GM19238 (cell line): Measurements from ENCODE around the gene SNRNP25.
"Not testable (repeated sequence)": the region's sequence is repeated elsewhere in the genome, so short reads cannot be mapped to it uniquely, and the experiment has no call there.

Experiments used
- DNase-seq: peaks from one replicate; pipeline ENCODE4 v3.0.0; 2011; ENCODE audit warnings: low spot score; ENCODE audit not compliant: insufficient read length

SNRNP25 gene

DNA sequence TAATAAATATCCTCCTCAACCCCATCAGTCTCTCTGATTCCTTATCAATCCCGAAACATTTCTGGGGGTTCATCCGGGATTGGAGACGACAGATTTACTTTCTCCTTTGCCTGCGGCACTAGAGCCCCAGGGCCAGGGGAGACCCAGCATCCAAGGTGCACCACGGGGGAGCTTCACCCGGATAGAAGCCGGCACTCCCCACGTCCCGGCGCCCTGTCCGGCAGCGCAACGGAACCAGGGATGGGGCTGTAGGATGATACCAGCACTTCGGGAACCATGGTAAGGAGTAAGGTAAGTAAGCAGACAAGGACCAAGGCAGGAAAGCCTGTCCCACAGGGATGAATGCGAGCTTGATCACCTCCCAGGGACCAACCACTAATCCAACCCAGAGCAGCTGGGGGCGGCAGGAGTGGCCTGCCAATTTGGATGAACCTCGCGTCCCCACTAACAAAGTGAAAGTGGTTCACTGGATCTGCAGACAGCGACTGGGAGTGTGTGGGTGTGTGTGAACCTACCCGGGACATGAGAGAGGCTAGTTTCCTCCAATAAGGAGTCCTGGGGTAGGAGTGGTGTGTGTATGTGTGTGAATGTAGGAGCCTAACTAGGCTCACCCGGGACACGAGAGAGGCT lies 12.1 kb upstream of the SNRNP25 start:
- DNase-seq = no peak

- no peak for DNase-seq
Observed at GRCh38 chr16:42069-42457, 11.6 kb upstream of the SNRNP25 start.

- DNase-seq = no peak
Observed at GRCh38 chr16:42691-43090, 10.9 kb upstream of the SNRNP25 start.

GRCh38 chr16:43294-43693 lies 10.3 kb upstream of the SNRNP25 start:
- no peak for DNase-seq

GRCh38 chr16:44655-45054 lies 9.0 kb upstream of the SNRNP25 start:
- DNase-seq = no peak

GRCh38 chr16:45454-45853 lies 8.2 kb upstream of the SNRNP25 start:
- DNase-seq = no peak

GRCh38 chr16:46510-46909 lies 7.1 kb upstream of the SNRNP25 start:
- DNase-seq = not testable (repeated sequence)

DNA sequence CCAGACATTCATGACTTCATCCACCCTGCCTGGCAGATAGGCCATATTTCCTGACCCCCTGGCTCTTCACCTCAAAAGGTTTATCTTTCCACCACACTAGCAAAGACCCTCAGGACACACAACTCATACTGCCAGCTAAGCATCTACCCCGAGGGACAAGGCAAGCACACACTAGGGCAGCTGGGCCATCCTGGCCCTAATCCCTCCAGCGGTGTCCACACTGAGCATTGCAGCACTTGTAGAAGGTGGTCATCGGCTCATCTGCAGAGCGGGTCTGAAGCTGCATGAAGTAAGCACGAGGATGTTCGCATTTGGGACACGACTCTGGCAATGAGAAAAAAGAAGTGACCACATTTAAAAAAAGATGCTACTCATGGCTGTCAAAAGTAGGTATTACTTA lies 6.4 kb upstream of the SNRNP25 start:
- DNase-seq = no peak

GRCh38 chr16:50769-51591 lies 2.6 kb upstream of the SNRNP25 start:
- DNase-seq = no peak

DNA sequence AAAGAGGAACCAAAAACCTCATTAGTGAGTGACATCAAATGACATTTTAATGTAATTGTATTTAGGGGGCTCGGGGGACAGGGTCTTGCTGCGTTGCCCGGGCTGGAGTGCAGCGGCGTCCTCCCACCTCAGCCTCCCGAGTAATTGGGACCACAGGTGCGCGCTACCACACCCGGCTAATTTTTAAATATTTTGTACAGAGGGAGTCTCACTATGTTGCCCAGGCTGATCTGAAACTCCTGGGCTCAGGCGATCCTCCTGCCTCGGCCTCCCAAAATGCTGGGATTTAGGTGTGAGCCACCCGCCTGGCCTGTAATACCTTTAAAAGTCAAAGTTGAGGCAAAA lies 581 bp downstream of the SNRNP25 start:
- DNase-seq = no peak

- DNase-seq = no peak
Observed at GRCh38 chr16:55571-56136, 2.0 kb downstream of the SNRNP25 start.

DNA sequence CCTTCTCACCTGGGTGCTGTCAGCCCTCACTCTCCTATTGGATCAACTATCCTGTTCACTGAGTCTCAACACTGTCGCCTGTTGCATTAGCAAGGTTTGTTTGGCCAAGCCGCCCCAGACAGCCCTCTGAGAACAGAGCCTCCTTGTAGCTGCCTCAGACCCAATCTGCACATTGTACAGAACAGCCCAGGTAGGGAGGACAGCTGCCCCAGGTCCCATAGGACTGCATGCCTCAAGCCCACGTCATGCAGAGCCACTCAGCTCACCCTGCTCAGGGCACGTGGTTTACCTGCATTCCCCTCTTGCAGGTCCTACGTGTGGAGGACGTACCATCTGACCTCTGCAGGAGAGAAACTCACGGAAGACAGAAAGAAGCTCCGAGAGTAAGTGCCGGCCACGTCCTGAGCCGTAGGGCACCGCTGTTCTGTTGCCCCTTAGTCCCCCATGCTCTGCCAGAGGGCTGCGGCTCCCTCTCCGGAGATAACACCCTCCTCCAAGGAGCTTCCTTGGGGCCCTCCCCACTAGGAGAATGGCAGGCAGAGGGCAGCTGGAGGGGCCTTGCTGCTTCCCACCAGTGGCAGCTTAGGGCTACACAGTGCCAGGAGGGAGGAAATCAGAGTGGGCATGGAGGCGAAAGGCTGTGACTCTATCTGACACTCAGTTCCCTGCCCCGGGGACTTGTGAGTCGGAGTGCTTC lies 2.8 kb downstream of the SNRNP25 start:
- DNase-seq = no peak

DNA sequence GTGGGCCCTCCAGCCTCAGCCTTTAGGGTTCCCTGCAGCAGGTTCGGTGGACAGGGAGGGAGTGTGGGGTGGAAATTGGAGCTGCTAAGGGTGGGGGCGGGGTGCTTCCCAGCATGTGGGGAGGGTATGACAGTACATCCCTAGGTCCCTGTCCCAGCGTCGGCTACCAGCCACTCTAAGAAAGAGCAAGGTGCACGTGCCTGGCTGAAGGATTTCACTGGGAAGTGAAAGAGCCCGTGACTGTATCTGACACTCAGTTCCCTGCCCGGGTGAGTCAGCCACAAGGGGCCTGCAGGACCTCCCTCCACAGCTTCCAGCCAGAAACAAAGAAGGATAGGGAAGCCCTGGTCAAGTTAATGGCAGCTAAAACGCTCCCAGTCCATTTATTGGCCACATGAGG lies 4.1 kb downstream of the SNRNP25 start:
- DNase-seq = no peak

DNA sequence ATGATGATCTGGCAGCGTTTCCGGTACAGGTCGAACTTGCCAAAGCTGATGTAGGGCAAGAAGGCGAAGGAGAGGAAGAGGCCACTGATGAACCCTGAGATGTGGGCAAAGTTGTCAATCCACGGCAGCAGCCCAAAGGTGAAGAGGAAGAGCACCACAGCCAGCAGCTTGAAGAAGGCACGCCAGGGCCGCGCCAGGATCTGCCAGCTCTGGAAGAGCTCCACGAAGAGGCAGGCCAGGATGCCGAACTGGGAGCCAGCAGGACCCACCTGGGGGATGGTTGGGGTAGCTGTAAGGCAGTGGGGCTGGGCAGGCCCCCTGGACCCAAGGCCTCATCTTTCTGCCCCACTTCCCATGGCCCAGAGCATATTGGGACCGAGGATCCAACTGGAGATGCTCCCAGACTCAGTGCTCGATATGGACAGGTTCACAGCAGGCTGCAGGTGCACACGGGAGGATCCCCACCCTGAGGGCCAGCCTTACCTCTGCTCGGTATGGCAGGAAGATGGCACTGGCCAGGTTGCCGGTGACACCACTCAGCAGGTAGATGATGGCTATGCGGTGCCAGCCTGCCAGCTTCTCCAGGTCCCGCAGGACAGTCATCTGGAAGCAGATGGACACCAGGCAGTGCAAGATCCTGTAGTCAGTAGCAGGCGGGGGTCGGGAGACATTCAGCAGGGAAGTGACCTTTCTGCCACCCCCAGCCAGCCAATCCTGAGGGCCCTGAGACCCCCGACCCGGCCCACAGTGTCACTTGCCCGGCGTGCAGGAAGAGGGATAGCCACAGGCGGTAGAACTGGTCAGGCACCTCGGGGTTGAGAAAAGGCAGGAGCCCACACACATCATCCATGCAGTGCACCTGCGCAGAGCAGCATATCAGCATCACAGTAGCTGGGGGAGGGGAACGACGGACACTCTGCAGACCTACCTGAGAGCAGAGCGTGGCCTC lies 5.1 kb downstream of the SNRNP25 start:
- DNase-seq = no peak

GRCh38 chr16:59440-60059 lies 5.9 kb downstream of the SNRNP25 start:
- no peak for DNase-seq

DNA sequence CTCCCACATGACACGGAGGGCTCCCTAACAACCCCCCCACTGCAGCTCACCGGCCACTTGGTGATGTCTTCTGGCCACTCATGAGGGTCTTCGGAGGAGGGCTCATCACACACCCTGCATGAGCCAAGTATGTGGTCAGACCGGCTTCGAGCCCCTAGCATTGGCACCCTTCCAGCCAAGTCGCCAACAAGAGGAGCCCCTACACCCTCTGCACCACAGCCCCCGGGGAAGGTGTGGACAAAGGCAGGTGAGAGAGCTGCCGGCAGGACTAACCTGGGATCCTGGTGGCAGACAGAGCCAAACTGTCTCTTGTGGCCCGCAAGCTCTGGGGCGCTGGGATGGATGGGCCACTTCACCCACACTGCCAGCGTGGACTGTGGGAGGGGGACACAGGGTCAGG lies 6.5 kb downstream of the SNRNP25 start:
- DNase-seq = no peak

DNA sequence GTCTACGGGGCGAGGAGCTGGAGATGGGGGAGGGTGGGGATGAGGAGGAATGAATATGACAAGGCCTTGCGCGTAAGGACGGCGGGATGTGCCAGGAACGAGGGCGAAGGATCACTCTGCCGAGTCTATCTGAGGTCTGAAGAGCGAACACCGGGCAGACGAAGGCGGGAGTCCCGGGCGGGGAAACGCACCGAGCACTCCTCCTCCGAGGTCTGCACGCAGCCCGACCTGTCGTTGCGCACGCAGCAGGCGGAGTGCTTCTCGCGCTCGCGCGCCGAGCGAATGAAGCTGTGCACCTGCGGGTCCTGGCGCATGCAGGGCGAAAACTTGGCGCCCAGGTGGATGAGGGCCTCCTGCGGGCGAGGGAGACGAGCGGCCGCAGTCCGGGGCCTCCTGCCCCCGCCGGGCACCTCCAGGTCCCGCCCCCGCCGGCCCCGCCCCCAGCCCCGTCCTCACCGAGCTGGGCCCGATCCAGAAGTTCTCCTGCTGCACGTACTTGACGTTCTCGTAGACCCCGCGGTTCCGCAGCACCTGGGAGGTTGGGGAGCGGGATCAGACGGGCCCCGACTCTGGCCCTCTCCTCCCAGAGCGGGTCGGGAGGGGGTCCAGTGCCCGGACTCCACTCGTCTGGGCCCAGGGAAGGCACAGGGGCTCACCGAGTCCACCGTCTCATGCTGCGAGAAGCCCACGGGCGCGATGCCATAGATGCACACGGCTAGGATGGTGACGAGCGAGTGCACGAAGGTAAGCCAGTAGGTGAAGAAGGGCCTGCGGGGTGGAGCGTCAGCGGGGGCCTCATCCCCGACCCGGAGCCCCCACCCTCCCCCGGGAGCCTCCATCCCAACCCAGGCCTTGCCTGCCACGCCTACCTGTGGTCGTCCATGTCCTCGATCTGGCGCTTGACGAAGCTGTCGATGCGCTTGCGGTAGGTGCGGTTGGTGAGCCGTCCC lies 7.6 kb downstream of the SNRNP25 start:
- DNase-seq = no peak

DNA sequence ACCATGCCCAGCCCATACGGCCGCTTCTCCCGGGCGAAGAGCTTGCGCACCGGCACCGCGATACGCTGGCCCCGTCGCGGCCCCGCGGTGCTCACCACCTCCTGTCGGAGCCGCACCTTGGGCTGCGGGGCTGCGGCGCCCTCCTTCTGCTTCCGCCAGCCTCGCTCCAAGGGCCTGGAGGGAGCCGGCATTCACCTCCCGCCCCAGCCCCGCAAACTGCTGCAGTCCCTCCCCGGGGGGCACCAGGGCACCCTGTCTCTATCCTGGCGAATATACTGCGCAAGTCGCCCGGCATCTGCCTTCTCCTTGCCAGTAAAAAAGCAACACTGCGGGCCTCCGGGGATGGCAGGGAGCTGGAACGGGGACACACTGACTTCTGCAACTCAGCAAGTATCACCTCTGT lies 8.3 kb downstream of the SNRNP25 start:
- DNase-seq = no peak

DNA sequence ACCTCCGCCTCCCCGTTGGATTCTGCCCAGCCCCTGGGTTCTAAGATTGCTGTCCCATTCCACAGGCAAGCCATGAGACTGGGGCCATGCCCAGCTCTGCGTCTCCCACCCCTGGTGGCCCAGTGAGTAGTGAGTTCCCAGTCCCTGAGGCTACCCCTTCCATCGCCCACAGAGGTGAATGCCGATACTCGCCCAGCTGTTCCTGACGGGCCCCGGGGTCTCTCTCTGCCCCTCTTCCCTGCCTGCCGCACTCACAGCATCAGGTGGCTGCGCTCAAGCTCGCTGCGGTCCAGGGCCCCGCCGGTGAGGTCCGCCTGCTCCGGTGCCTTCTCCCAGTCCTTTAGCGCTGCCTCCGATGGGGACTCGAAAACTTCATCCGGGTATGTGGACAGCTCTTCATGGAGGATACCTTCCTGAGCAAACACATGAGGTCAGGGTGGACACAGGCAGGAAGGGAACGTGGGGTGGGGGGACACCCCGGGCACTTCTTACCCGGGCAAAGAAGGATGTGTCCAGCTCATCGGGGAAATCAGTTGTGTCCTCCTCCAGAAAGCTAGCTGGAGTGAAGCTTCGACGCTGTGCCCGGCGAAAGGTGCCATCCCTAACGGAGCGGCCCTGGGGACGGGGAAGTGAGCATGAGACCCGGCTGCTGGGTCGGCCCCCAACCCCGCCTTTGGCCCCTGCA lies 8.8 kb downstream of the SNRNP25 start:
- no peak for DNase-seq
